OCI-LY3 (cell line): ENCODE data around the gene GSTT2B.
"Not testable (repeated sequence)": the region's sequence is repeated elsewhere in the genome, so short reads cannot be mapped to it uniquely, and the experiment has no call there.

Experiments used
- CTCF ChIP-seq: fragments of 200-600, 300-600 bp; sonication (generic); IDR thresholded peaks from 2 replicates; pipeline ENCODE4 v1.5.1; 2014; ENCODE audit warnings: antibody characterized with exemption, low read length, low read depth
- EZH2phosphoT487 ChIP-seq: fragments of 200-600 bp; shearing (Covaris generic); IDR thresholded peaks from 2 replicates; pipeline ENCODE4 v1.6.1; 2018; ENCODE audit warnings: antibody characterized with exemption, mixed run types, low read depth

DNA sequence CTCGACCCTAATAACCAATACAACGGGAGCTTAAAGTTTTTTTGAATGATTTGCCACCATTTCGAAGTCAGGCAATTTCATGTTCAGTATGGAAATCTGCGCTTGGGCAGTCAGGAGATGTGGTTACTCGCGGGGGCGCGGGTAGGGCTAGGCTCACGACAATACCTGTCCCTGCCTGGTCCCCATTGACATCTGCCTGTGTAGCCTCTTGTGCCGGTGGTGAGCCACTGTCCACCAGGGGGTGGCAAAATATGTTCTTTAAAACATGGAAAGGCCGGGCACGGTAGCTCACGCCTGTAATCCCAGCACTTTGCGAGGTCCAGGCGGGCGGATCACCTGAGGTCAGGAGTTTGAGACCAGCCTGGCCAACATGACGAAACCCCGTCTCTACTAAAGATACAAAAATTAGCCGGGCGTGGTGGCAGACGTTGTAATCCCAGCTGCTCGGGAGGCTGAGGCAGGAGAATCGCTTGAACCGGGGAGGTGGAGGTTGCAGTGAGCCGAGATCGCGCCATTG is 13.9 kb upstream of the GSTT2B start:
- TF ChIP-seq CTCF, EZH2phosphoT487: not testable (repeated sequence)
